WERI-Rb-1 (cell line): ENCODE results near the gene HSPA12B.

Experiments
- DNase-seq: peaks from one replicate; pipeline ENCODE4 v3.0.0-alpha.2; 2020
- H3K27ac ChIP-seq: fragments of 250-450 bp; sonication (Bioruptor Pico); 2 replicates; pipeline ENCODE4 v1.5.1; 2020; ENCODE audit warnings: mild to moderate bottlenecking, moderate library complexity
- H3K27me3 ChIP-seq: fragments of 250-450 bp; sonication (Bioruptor Pico); 2 replicates; pipeline ENCODE4 v1.5.1; 2021; ENCODE audit warnings: mild to moderate bottlenecking, low read depth, moderate library complexity; ENCODE audit not compliant: insufficient read depth, severe bottlenecking
- H3K36me3 ChIP-seq: fragments of 250-450 bp; sonication (Bioruptor Pico); 2 replicates; pipeline ENCODE4 v1.5.1; 2020; ENCODE audit warnings: mild to moderate bottlenecking, moderate library complexity
- H3K4me3 ChIP-seq: 2 replicates; pipeline ENCODE4 v1.5.1; 2011; ENCODE audit warnings: low read depth, mild to moderate bottlenecking, control low read depth, low read length
- H3K9me3 ChIP-seq: fragments of 250-450 bp; sonication (Bioruptor Pico); 2 replicates; pipeline ENCODE4 v1.5.1; 2021; ENCODE audit warnings: mild to moderate bottlenecking, moderate library complexity; ENCODE audit not compliant: severe bottlenecking
- CTCF ChIP-seq: IDR thresholded peaks from 2 replicates; pipeline ENCODE4 v1.5.1; 2011; ENCODE audit warnings: low read depth, mild to moderate bottlenecking, control low read depth, inconsistent platforms, low read length

HSPA12B gene

GRCh38 chr20:3739054-3739925 lies 6.8 kb downstream of the HSPA12B start:
- no peak overlapping the region for H3K4me3 ChIP-seq
- no peak overlapping the region for H3K27ac ChIP-seq
- DNase-seq: no peak

GRCh38 chr20:3739926-3740451 lies 7.5 kb downstream of the HSPA12B start:
- Histone ChIP-seq H3K27ac (no peak overlapping the region), H3K27me3 (no peaks in the 10 kb centered on the region), H3K4me3 (no peak overlapping the region), H3K9me3 (no peaks in the 10 kb centered on the region), H3K36me3 (no peaks in the 10 kb centered on the region)
- TF ChIP-seq CTCF: no peak
- no peak for DNase-seq

More at GRCh38 chr20:3739054-3739925, 6.8 kb downstream of the HSPA12B start:
- no peaks in the 10 kb centered on the region for H3K27me3 ChIP-seq
- H3K36me3 ChIP-seq: no peaks in the 10 kb centered on the region
- H3K9me3 ChIP-seq: no peaks in the 10 kb centered on the region
- TF ChIP-seq CTCF: no peak

GRCh38 chr20:3740615-3741301 lies 8.3 kb downstream of the HSPA12B start:
- no peak overlapping the region for H3K27ac ChIP-seq
- no peaks in the 10 kb centered on the region for H3K27me3 ChIP-seq
- H3K36me3 ChIP-seq: no peaks in the 10 kb centered on the region
- no peak for DNase-seq
- no peak for TF ChIP-seq CTCF
- H3K4me3 ChIP-seq: no peak overlapping the region
- no peaks in the 10 kb centered on the region for H3K9me3 ChIP-seq

GRCh38 chr20:3741836-3742458 lies 9.5 kb downstream of the HSPA12B start:
- no peaks in the 10 kb centered on the region for H3K9me3 ChIP-seq
- H3K27me3 ChIP-seq: no peaks in the 10 kb centered on the region
- H3K4me3 ChIP-seq: no peak overlapping the region
- no peak overlapping the region for H3K27ac ChIP-seq
- no peak for TF ChIP-seq CTCF
- H3K36me3 ChIP-seq: no peaks in the 10 kb centered on the region
- no peak for DNase-seq

- no peak for DNase-seq
- Histone ChIP-seq H3K4me3 (no peak overlapping the region), H3K36me3 (no peaks in the 10 kb centered on the region), H3K9me3 (no peaks in the 10 kb centered on the region), H3K27me3 (no peaks in the 10 kb centered on the region), H3K27ac (no peak overlapping the region)
- no peak for TF ChIP-seq CTCF
These were observed 10.8 kb downstream of the HSPA12B start for GRCh38 chr20:3743251-3743650.
